Retinal pigment epithelial cell (primary cell): ENCODE results near the gene CLEC4F.

ENCODE experiments used
- DNase-seq: peaks from one replicate; pipeline ENCODE4 v3.0.0-alpha.2; 2010; ENCODE audit warnings: low read depth
- H3K4me3 ChIP-seq: 2 replicates; pipeline ENCODE4 v1.5.1; 2011; ENCODE audit warnings: mild to moderate bottlenecking, low read length, control low read depth, moderate library complexity
- CTCF ChIP-seq: conservative IDR thresholded peaks from 2 replicates; pipeline ENCODE4 v1.5.1; 2011; ENCODE audit warnings: low read depth, low read length, control low read depth, inconsistent platforms

CLEC4F gene

GRCh38 chr2:70851704-70852103, 31.3 kb upstream of the CLEC4F start:
- no peak overlapping the region for H3K4me3 ChIP-seq
- no peak for TF ChIP-seq CTCF
- no peak for DNase-seq

- no peak for TF ChIP-seq CTCF
- H3K4me3 ChIP-seq, result no peak overlapping the region
- DNase-seq, result no peak
Observed at GRCh38 chr2:70850925-70851324, 30.5 kb upstream of the CLEC4F start.

GRCh38 chr2:70842401-70842800, 22.0 kb upstream of the CLEC4F start:
- TF ChIP-seq CTCF, result no peak

DNA sequence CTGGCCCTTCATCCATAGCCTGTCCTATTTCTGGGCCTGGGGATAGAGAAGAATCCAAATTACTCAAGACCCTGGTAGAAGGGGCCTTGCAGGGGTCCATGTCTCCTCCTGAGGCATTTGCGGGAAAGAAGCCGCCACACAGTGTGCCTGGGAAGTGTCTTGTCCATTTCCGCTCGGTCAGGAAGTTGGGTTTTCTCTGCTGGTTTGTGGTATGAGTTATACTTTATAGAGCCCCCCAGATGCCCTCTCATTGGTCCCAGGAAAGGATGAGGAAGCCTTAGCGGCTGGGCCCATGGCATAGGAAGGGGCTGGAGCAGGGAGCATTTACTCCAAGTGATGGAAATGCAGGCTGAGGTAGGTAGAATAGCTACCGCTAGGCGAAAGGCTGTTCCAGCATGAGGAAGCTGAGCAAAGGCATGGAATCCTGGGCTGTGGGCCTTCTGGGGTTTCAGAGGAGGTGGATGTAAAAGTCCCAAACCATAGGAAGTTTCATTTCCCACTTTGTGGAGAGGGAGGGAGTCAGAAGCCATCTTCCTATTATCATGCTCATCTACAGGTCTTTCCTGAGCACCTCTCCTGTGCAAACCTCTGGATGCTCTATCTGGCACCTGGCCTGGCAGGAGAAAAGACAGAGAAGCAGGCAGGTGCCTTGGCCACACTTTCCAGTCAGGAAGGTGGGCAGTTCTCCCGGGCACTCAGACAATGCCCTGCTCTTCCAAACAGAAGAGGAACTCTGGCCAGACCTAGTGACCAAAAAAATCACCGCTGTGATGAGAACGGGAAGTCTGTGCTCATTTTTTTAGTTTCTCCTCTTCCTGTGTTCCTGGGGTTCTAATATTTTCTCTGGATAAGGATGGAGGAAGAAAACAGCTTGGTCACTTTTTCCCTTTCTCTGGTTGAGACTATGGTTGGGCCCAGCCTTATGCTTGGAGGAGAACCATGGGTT, 17.9 kb upstream of the CLEC4F start:
- no peak for TF ChIP-seq CTCF
- no peak overlapping the region for H3K4me3 ChIP-seq
- no peak for DNase-seq

More at GRCh38 chr2:70842401-70842800, 22.0 kb upstream of the CLEC4F start:
- no peak overlapping the region for H3K4me3 ChIP-seq
- no peak for DNase-seq

DNA sequence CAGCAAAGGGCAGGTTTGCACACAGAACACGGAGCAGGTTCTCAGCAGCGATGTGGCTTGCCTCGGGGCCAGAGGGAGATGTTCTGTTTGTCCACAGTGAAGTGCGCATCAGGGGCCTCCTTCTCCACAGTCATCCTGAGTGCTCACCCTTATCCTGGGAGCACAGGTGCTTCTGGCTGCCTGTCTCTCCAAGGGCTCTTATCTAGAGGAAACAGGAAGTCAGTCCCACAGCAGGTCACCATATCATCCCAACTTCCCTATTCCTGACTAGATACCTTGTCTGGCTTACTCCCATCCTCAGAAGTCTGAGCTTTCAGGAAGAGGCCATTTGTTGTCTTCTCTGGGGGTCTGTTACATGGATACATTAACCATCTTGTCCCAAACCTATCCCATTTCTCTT, 15.2 kb upstream of the CLEC4F start, which contains the start of gene CD207:
Gene CD207 (minus strand): TSS at position 174 of the 400 bp plus-strand sequence. CDS start 40 bp downstream, at position 134.
- no peak within 1 kb of the TSS for H3K4me3 ChIP-seq
- no peak for TF ChIP-seq CTCF
- DNase-seq, result no peak

DNA sequence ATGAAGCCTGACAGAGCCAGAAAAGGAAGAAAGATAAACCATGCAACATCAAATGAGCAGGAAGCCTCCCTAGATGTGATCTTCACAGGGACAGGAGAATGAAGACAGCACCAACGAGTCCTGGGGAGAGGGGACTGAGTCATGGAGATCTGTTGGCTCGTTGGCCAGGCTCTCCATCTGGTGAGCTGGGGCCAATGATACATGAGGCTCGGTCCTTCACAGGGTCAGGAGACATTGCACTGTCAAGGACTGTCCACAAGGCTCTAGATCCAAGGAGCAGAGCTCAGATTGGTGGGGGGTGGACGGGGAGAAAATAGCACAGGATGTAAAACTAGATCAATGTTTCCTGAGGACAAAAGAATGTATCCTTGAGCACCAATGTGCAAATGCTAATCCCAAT, 14.5 kb upstream of the CLEC4F start:
- DNase-seq, result no peak
- no peak overlapping the region for H3K4me3 ChIP-seq
- no peak for TF ChIP-seq CTCF

DNA sequence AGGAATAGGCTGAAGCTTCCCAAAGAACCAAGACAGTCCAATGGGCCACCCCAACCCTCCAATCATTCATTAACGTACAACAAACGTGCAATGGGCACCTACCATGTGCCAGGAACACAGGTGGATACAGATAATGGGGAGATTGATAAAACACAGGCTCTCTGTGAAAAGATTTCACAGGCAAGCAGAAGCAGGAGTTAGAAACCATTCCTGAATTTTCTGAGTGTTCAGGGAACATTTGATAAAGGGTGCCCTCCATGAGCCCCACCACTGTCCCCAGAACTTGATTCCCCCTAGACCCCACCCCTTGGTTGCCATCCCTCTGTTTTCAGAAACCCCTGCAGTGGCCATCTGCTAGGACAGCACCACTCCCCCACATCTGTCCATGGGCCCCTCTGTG, 13.7 kb upstream of the CLEC4F start:
- DNase-seq, result no peak
- no peak overlapping the region for H3K4me3 ChIP-seq
- TF ChIP-seq CTCF, result no peak
